T-cell (primary cell): ENCODE data around the gene HYKK. TPM values are rescaled to one million over a fixed set of nuclear protein-coding genes. Genes with fewer than 3 reads are reported as not detected.

ENCODE experiments used
- ATAC-seq, 4 experiments: fragments of 200-7000 bp in 3 of 4; fragments of 150-1000 bp in 1 of 4; cut with Tn5 transposase; replicated peaks in 1 of 4; 1 replicate in 3 of 4; 2 replicates in 1 of 4; pipeline ENCODE4 v1.10.0; 2021; ENCODE audit warnings: moderate library complexity in 3 of 4, mild to moderate bottlenecking in 2 of 4, moderate number of reproducible peaks in 1 of 4
- CTCF ChIA-PET, 2 donors: fragments of 300-600 bp; sonication (Branson Sonifier 250); formaldehyde crosslinking; loops; one replicate each; lab custom pipeline; 2022; ENCODE audit warnings: antibody characterized with exemption in 2 of 2; lab: Charles Lee
- POLR2A ChIA-PET, 2 donors: fragments of 300-600 bp; sonication (Branson Sonifier 250); formaldehyde crosslinking; loops; one replicate each; lab custom pipeline; 2022; ENCODE audit warnings: antibody characterized with exemption in 2 of 2; lab: Charles Lee
- DNase-seq, 35 experiments: peaks; one replicate each; pipeline versions ENCODE4 v3.0.0 to v3.0.0-alpha.2; 2013 to 2023
- H3K27ac ChIP-seq: one replicate; pipeline ENCODE4 v1.5.1; 2013; ENCODE audit warnings: low read length
- H3K27me3 ChIP-seq, 2 experiments: replicated peaks in 1 of 2; 1 replicate in 1 of 2; 2 replicates in 1 of 2; pipeline versions ENCODE4 v1.6.1 to v1.7.0; 2013; ENCODE audit warnings: low read length in 1 of 2, mixed read lengths in 1 of 2; ENCODE audit not compliant: control insufficient read depth in 2 of 2, insufficient read depth in 2 of 2; ENCODE audit errors: extremely low read depth in 1 of 2
- H3K36me3 ChIP-seq, 2 donors: 1 replicate in 1 of 2; 2 replicates in 1 of 2; pipeline versions ENCODE4 v1.6.1 to v1.7.0; 2013; ENCODE audit warnings: low read length in 1 of 2; ENCODE audit not compliant: control insufficient read depth in 2 of 2, insufficient read depth in 1 of 2; ENCODE audit errors: extremely low read depth in 1 of 2
- H3K4me1 ChIP-seq, 2 experiments: 1 replicate in 1 of 2; 2 replicates in 1 of 2; pipeline versions ENCODE4 v1.6.1 to v1.7.0; 2013; ENCODE audit warnings: low read length in 2 of 2, mixed read lengths in 1 of 2; ENCODE audit not compliant: insufficient read depth in 2 of 2, control insufficient read depth in 1 of 2; ENCODE audit errors: extremely low read depth in 1 of 2
- H3K4me3 ChIP-seq, 2 donors: 1 replicate in 1 of 2; 2 replicates in 1 of 2; pipeline versions ENCODE4 v1.5.1 to v1.7.0; 2013; ENCODE audit warnings: mild to moderate bottlenecking in 2 of 2, low read length in 1 of 2, moderate library complexity in 1 of 2; ENCODE audit not compliant: control insufficient read depth in 1 of 2; ENCODE audit errors: extremely low read depth in 1 of 2
- H3K9me3 ChIP-seq: 2 replicates; pipeline ENCODE4 v1.7.0; 2013
- H3K27ac Mint-ChIP-seq, 2 donors: one replicate each; pipeline ENCODE4 v1.8.0; 2020 to 2021; ENCODE audit warnings: mild to moderate bottlenecking in 2 of 2, mixed read lengths in 2 of 2
- H3K27me3 Mint-ChIP-seq, 2 donors: one replicate each; pipeline ENCODE4 v1.8.0; 2021 to 2022; ENCODE audit warnings: mixed read lengths in 2 of 2
- H3K36me3 Mint-ChIP-seq: one replicate; pipeline ENCODE4 v1.8.0; 2021; ENCODE audit warnings: mixed read lengths
- H3K4me1 Mint-ChIP-seq, 3 donors: one replicate each; pipeline ENCODE4 v1.8.0; 2020 to 2022; ENCODE audit warnings: mixed read lengths in 3 of 3, mild to moderate bottlenecking in 1 of 3
- H3K4me3 Mint-ChIP-seq, 3 donors: one replicate each; pipeline ENCODE4 v1.8.0; 2020 to 2022; ENCODE audit warnings: mild to moderate bottlenecking in 3 of 3, mixed read lengths in 3 of 3, moderate library complexity in 3 of 3
- H3K9me3 Mint-ChIP-seq, 3 donors: one replicate each; pipeline ENCODE4 v1.8.0; 2020 to 2022; ENCODE audit warnings: mixed read lengths in 3 of 3
- WGBS: methylation state at CpG from one replicate; pipeline ENCODE4 v1.1.5; 2013; ENCODE audit warnings: missing lambda C conversion rate; ENCODE audit not compliant: insufficient coverage; 5-methylcytosine and 5-hydroxymethylcytosine counted together
- total RNA-seq, 35 experiments: library from RNA in 6 of 35; stranded (reverse) in 6 of 35; fragments of 120-200 nt in 1 of 35; gene quantifications; one replicate each; pipeline versions ENCODE4 v1.2.1 to v1.2.4 and lab custom pipeline; 2013 to 2026

HYKK gene, protein sequence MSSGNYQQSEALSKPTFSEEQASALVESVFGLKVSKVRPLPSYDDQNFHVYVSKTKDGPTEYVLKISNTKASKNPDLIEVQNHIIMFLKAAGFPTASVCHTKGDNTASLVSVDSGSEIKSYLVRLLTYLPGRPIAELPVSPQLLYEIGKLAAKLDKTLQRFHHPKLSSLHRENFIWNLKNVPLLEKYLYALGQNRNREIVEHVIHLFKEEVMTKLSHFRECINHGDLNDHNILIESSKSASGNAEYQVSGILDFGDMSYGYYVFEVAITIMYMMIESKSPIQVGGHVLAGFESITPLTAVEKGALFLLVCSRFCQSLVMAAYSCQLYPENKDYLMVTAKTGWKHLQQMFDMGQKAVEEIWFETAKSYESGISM
- total RNA-seq (1 to 10 TPM; 1.7 to 4.6 (median 4.0) TPM), total RNA-seq (lab: John Stamatoyannopoulos, UW) (0.25 to 7.9 (median 1.4) reads per million in 29 experiments)
- total RNA-seq (2013), result 3.3 TPM

GRCh38 chr15:78506971-78507830 is at the start of gene HYKK:
HYKK (plus strand) TSS chr15:78507577; CDS start chr15:78513089, 5,512 bp downstream.
- ChIA-PET CTCF (no interaction called here), POLR2A (interaction anchor here in 1 of 2 donors (0.5 kb wide), 1 partner anchor 177 kb away, joined by 5 read pairs; no protein-coding TSS in a partner anchor)
- H3K36me3 ChIP-seq, result no peaks in the 10 kb centered on the region
- H3K4me1 Mint-ChIP-seq, result peaks cover 27 to 30% (median 28%) of the 10 kb centered on the region in 3 donors
- H3K9me3 ChIP-seq, result no peaks in the 10 kb centered on the region
- peak within 1 kb of the TSS; percentile 83 to 94 (median 84) for H3K4me3 Mint-ChIP-seq
- H3K27ac ChIP-seq, result no peak within 1 kb of the TSS
- peak within 1 kb of the TSS; percentile 55 to 78 for H3K27ac Mint-ChIP-seq
- no peaks in the 10 kb centered on the region for H3K9me3 Mint-ChIP-seq
- 2% methylated on average over 56 of the region's 63 CpGs for WGBS
- H3K27me3 Mint-ChIP-seq, result peaks cover 0 to 4% of the 10 kb centered on the region in 2 donors
- peak within 1 kb of the TSS; percentile 62 to 74 for H3K4me3 ChIP-seq
- H3K36me3 Mint-ChIP-seq, result peaks cover 1% of the 10 kb centered on the region
- ATAC-seq (peak; percentile 88 to 90 (median 89)), DNase-seq (peak; percentile 35 to 77 (median 53))
- peaks cover 0 to 8% of the 10 kb centered on the region in 2 experiments for H3K27me3 ChIP-seq
- peaks cover 10 to 22% of the 10 kb centered on the region in 2 experiments for H3K4me1 ChIP-seq

GRCh38 chr15:78460737-78461136 is 46.6 kb upstream of the HYKK start:
- Histone ChIP-seq H3K4me3 (no peak overlapping the region), H3K9me3 (no peaks in the 10 kb centered on the region), H3K27me3 (no peaks in the 10 kb centered on the region), H3K36me3 (peaks cover 0 to 33% of the 10 kb centered on the region in 2 donors), H3K27ac (peak overlapping the region; percentile 52), H3K4me1 (peaks cover 7 to 12% of the 10 kb centered on the region in 2 experiments)
- Mint-ChIP-seq H3K27me3 (no peaks in the 10 kb centered on the region), H3K36me3 (peaks cover 27% of the 10 kb centered on the region), H3K4me3 (peak overlapping the region in 1 of 3 donors; percentile 8), H3K27ac (peak overlapping the region; percentile 53 to 58), H3K4me1 (peaks cover 57 to 63% (median 59%) of the 10 kb centered on the region in 3 donors), H3K9me3 (no peaks in the 10 kb centered on the region)
- DNase-seq (no peak), ATAC-seq (no peak)
- CTCF ChIA-PET, result no interaction called here
- POLR2A ChIA-PET, result interaction anchor here in 1 of 2 donors (1.1 kb wide), 1 partner anchor 351 kb away, joined by 3 read pairs; no protein-coding TSS in a partner anchor
- 86% methylated on average over 1 of the region's 4 CpGs for WGBS

GRCh38 chr15:78461171-78461888 is 46.0 kb upstream of the HYKK start:
- peak overlapping the region in 2 of 3 donors; percentile 27 to 45 for H3K4me3 Mint-ChIP-seq
- H3K4me3 ChIP-seq, result no peak overlapping the region
- peak overlapping the region; percentile 53 to 78 for H3K27ac Mint-ChIP-seq

DNA sequence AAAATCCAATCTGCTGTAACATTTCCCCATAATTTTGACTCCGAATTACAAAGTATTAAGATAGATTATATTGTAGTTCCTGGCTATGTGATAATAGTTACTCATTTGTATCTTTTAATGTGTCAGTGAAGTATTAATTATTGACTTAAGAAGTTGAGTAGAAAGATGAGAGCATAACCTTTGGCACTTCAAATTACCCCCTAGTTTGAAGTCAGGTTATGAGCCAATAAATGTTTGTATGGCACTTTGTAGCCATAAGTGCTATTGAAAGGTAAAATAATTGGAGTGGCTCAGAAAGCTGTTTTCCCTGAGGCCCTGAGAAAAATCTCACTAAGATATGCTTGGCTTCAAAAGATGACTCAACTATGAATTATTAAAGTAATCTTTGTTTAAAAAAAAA is 38.3 kb upstream of the HYKK start:
- H3K27ac Mint-ChIP-seq, result no peak overlapping the region
- ChIA-PET CTCF (no interaction called here), POLR2A (no interaction called here)
- DNase-seq, result no peak
- no peaks in the 10 kb centered on the region for H3K4me1 ChIP-seq
- H3K4me3 ChIP-seq, result no peak overlapping the region
- no peaks in the 10 kb centered on the region for H3K9me3 ChIP-seq
- peaks cover 0 to 73% of the 10 kb centered on the region in 2 donors for H3K36me3 ChIP-seq
- H3K27me3 Mint-ChIP-seq, result no peaks in the 10 kb centered on the region
- no peak overlapping the region for H3K4me3 Mint-ChIP-seq
- peaks cover 29% of the 10 kb centered on the region for H3K36me3 Mint-ChIP-seq
- no CpG with 5 or more reads among the region's 1 CpG for WGBS
- no peak overlapping the region for H3K27ac ChIP-seq
- peaks cover 0 to under 1% (median 0%) of the 10 kb centered on the region in 3 donors for H3K4me1 Mint-ChIP-seq
- ATAC-seq, result no peak
- H3K27me3 ChIP-seq, result no peaks in the 10 kb centered on the region
- no peaks in the 10 kb centered on the region for H3K9me3 Mint-ChIP-seq

More at GRCh38 chr15:78461171-78461888, 46.0 kb upstream of the HYKK start:
- DNase-seq (peak in 26 of 35 experiments; percentile 7 to 44 (median 24)), ATAC-seq (peak; percentile 83 to 93 (median 86))
- CTCF ChIA-PET, result interaction anchor here in 1 of 2 donors (1.2 kb wide), 1 partner anchor 24 kb away, joined by 3 read pairs; the partner anchor contains the start of gene IREB2
- WGBS, result 0% methylated on average over 1 of the region's 3 CpGs
- no peaks in the 10 kb centered on the region for H3K9me3 Mint-ChIP-seq
- H3K27ac ChIP-seq, result peak overlapping the region; percentile 52
- H3K4me1 ChIP-seq, result peaks cover 4 to 12% of the 10 kb centered on the region in 2 experiments
- H3K36me3 Mint-ChIP-seq, result peaks cover 28% of the 10 kb centered on the region
- peaks cover 52 to 57% (median 54%) of the 10 kb centered on the region in 3 donors for H3K4me1 Mint-ChIP-seq
- no peaks in the 10 kb centered on the region for H3K27me3 ChIP-seq
- H3K36me3 ChIP-seq, result peaks cover 0 to 38% of the 10 kb centered on the region in 2 donors
- no peaks in the 10 kb centered on the region for H3K9me3 ChIP-seq
- H3K27me3 Mint-ChIP-seq, result no peaks in the 10 kb centered on the region
- POLR2A ChIA-PET, result interaction anchor here (0.5 to 1.1 kb wide), 3 partner anchors 9 to 351 kb away, joined by 3 to 4 read pairs (median 3); no protein-coding TSS in a partner anchor

DNA sequence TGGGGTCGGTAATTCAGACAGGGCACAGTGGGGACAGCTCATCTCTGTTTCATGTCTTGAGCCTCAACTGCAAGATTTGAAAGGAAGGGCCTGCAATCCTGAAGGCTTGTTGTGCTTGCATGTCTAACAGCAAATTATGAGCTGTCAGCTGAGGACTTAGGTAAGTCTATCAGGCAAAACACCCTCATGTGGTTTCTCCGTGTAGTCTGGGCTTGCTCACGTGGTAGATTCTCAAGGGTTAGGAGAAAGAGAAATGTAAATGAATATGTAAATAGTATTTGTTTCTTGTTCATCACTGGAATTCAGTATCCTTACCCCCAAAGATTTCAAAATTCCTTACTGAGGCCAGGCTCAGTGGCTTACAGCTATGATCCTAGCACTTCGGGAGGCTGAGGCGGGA is 30.1 kb upstream of the HYKK start:
- ChIA-PET CTCF (no interaction called here), POLR2A (interaction anchor here in 1 of 2 donors (0.6 kb wide), 1 partner anchor 45 kb away, joined by 11 read pairs; no protein-coding TSS in a partner anchor)
- H3K4me1 ChIP-seq, result no peaks in the 10 kb centered on the region
- H3K36me3 Mint-ChIP-seq, result peaks cover 27% of the 10 kb centered on the region
- H3K4me3 ChIP-seq, result no peak overlapping the region
- no peaks in the 10 kb centered on the region for H3K9me3 Mint-ChIP-seq
- DNase-seq (no peak), ATAC-seq (no peak)
- no peaks in the 10 kb centered on the region for H3K4me1 Mint-ChIP-seq
- 64% methylated on average over 3 of the region's 5 CpGs for WGBS
- H3K27ac Mint-ChIP-seq, result no peak overlapping the region
- H3K27me3 Mint-ChIP-seq, result no peaks in the 10 kb centered on the region
- H3K27ac ChIP-seq, result no peak overlapping the region
- peaks cover 0 to 65% of the 10 kb centered on the region in 2 donors for H3K36me3 ChIP-seq
- no peaks in the 10 kb centered on the region for H3K9me3 ChIP-seq
- H3K27me3 ChIP-seq, result no peaks in the 10 kb centered on the region
- H3K4me3 Mint-ChIP-seq, result no peak overlapping the region
